ENCODE results near the gene CYB561A3. TPM values are rescaled to one million over a fixed set of nuclear protein-coding genes. Genes with fewer than 3 reads are reported as not detected.

The CYB561A3 gene
- total and polyA plus RNA-seq, 8 donors, result 31.7 to 56.9 (median 37.0) TPM

GRCh38 chr11:61329871-61330270 lies 31.8 kb downstream of the CYB561A3 start:
- H3K27me3 ChIP-seq, result no peaks in the 10 kb centered on the region
- no peak overlapping the region for H3K27ac ChIP-seq
- DNase-seq, result no peak
- peaks cover 6 to 31% of the 10 kb centered on the region in 2 donors for H3K4me1 ChIP-seq
- H3K4me3 ChIP-seq, result no peak overlapping the region
- H3K9me3 ChIP-seq, result no peaks in the 10 kb centered on the region
- TF ChIP-seq, protein P1, sequence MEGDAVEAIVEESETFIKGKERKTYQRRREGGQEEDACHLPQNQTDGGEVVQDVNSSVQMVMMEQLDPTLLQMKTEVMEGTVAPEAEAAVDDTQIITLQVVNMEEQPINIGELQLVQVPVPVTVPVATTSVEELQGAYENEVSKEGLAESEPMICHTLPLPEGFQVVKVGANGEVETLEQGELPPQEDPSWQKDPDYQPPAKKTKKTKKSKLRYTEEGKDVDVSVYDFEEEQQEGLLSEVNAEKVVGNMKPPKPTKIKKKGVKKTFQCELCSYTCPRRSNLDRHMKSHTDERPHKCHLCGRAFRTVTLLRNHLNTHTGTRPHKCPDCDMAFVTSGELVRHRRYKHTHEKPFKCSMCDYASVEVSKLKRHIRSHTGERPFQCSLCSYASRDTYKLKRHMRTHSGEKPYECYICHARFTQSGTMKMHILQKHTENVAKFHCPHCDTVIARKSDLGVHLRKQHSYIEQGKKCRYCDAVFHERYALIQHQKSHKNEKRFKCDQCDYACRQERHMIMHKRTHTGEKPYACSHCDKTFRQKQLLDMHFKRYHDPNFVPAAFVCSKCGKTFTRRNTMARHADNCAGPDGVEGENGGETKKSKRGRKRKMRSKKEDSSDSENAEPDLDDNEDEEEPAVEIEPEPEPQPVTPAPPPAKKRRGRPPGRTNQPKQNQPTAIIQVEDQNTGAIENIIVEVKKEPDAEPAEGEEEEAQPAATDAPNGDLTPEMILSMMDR (IDR thresholded peaks at IDR 0.05), result no peak
- intact Hi-C loops (cut with DNase I), result loop anchor here in 1 of 2 donors (5.0 kb wide), 1 partner anchor 37 kb away; no protein-coding TSS in a partner anchor
- ATAC-seq, result no peak
- H3K36me3 ChIP-seq, result peaks cover 0 to 51% of the 10 kb centered on the region in 2 donors

GRCh38 chr11:61328351-61328750 lies 33.3 kb downstream of the CYB561A3 start:
- H3K36me3 ChIP-seq, result peaks cover 0 to 66% of the 10 kb centered on the region in 2 donors
- H3K27ac ChIP-seq, result no peak overlapping the region
- no peaks in the 10 kb centered on the region for H3K9me3 ChIP-seq
- H3K27me3 ChIP-seq, result no peaks in the 10 kb centered on the region
- H3K4me3 ChIP-seq, result no peak overlapping the region
- DNase-seq (no peak), ATAC-seq (no peak)
- intact Hi-C loops (cut with DNase I), result no loop called here
- peaks cover 6 to 21% of the 10 kb centered on the region in 2 donors for H3K4me1 ChIP-seq
- TF ChIP-seq, protein P1 (IDR thresholded peaks at IDR 0.05), result no peak

- Histone ChIP-seq H3K27ac (no peak overlapping the region), H3K36me3 (peaks cover 0 to 73% of the 10 kb centered on the region in 2 donors), H3K9me3 (no peaks in the 10 kb centered on the region), H3K27me3 (no peaks in the 10 kb centered on the region), H3K4me3 (no peak overlapping the region), H3K4me1 (peaks cover 6 to 20% of the 10 kb centered on the region in 2 donors)
- TF ChIP-seq, protein P1 (IDR thresholded peaks at IDR 0.05), result no peak
- ATAC-seq (no peak), DNase-seq (no peak)
- intact Hi-C loops (cut with DNase I), result no loop called here
Observed at GRCh38 chr11:61327669-61328071, 34.0 kb downstream of the CYB561A3 start.

DNA sequence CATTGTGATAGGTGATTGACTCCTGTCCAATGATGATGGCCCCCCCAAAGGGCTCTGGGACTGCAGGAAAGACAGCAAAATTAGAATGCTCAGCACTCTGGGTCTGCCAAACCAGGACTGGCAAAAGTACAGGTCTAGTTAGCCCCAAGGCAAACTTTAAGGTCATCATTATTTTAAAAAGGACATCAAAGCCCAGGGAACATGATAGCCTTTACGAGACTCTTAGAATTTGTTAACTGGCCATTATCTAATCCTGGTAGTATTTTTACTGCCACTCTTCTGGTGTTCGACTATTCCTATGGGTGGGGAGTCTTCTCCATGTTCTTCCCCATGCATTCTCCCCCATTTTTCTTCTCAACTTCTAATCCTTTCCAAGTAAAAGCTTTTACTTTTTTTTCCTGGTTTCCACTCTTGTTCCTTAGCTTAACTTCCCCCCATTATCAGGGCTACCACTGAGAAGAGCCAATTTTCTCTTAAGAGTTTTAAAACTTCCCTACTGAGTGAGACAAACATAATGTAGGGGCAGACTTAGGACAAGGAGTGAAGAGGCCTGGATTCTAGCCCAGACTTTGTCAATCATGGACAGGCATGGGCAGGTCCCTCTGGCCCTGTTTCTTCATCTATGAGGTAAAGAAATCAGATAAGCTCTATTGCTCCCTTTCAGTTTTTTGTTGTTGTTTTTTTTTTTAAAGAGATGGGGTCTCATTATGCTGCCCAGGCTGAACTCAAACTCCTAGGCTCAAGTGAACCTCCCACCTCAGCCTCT lies 35.9 kb downstream of the CYB561A3 start:
- no peaks in the 10 kb centered on the region for H3K27me3 ChIP-seq
- DNase-seq (no peak), ATAC-seq (peak; percentile 76)
- TF ChIP-seq, protein P1 (IDR thresholded peaks at IDR 0.05), result no peak
- H3K9me3 ChIP-seq, result no peaks in the 10 kb centered on the region
- H3K27ac ChIP-seq, result no peak overlapping the region
- peaks cover 0 to 91% of the 10 kb centered on the region in 2 donors for H3K36me3 ChIP-seq
- peaks cover 0 to 4% of the 10 kb centered on the region in 2 donors for H3K4me1 ChIP-seq
- intact Hi-C loops (cut with DNase I), result no loop called here
- H3K4me3 ChIP-seq, result no peak overlapping the region

- Histone ChIP-seq H3K27ac (no peak overlapping the region), H3K4me1 (no peaks in the 10 kb centered on the region), H3K9me3 (no peaks in the 10 kb centered on the region), H3K36me3 (peaks cover 5 to 100% of the 10 kb centered on the region in 2 donors), H3K27me3 (no peaks in the 10 kb centered on the region), H3K4me3 (no peak overlapping the region)
- ATAC-seq, result no peak
- intact Hi-C loops (cut with DNase I), result no loop called here
- TF ChIP-seq, protein P1 (IDR thresholded peaks at IDR 0.05), result no peak
- no peak for DNase-seq
Observed at GRCh38 chr11:61315260-61315659, 46.4 kb downstream of the CYB561A3 start.

All from left lung (tissue), 10 donors.